HTERT RPE-1 (cell line): ENCODE data around the gene NCOA3.
"Not testable (repeated sequence)": the region's sequence is repeated elsewhere in the genome, so short reads cannot be mapped to it uniquely, and the experiment has no call there.

ENCODE experiments used
- in situ Hi-C: fragments of 300-500 bp; cut with MboI; formaldehyde crosslinking; loops from 4 replicates; pipeline ENCODE4 v1.14.3; 2020; ENCODE audit warnings: low sequenced_read_pairs

Gene NCOA3

DNA sequence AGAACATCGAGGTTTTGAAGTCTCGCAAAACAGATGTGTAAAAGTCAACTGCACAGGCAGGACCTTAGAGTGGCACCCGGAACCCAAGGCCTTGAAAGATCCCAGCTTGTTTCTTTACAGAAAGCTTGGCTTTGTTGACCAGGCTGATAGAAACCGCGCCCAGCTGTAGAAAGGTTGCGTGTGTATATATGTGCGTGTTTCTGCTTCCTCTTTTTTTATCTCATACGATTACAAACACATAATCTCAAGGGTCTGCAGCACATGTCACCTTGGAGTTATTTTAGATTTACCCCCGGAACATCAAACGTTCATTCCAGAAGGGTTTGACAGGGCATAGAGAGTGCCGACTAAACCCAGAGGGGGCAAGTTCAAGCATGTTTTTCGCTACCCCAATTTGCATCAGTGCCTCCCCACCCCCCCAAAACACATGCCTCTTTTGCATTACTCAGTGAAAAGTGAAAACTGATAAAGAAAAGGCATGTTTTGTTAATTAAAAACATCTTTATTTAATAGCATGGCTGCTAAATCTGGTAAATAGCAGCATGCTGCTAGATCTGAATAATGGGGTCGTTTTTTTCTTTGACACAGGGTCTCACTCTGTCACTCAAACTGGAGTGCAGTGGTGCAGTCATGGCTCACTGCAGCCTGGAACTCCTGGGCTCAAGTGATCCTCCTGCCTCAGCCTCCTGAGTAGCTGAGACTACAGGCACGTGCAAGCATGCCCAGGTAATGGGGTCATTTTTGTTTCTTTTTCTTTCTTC is 33.2 kb upstream of the NCOA3 start:
- in situ Hi-C loops: no loop called here

DNA sequence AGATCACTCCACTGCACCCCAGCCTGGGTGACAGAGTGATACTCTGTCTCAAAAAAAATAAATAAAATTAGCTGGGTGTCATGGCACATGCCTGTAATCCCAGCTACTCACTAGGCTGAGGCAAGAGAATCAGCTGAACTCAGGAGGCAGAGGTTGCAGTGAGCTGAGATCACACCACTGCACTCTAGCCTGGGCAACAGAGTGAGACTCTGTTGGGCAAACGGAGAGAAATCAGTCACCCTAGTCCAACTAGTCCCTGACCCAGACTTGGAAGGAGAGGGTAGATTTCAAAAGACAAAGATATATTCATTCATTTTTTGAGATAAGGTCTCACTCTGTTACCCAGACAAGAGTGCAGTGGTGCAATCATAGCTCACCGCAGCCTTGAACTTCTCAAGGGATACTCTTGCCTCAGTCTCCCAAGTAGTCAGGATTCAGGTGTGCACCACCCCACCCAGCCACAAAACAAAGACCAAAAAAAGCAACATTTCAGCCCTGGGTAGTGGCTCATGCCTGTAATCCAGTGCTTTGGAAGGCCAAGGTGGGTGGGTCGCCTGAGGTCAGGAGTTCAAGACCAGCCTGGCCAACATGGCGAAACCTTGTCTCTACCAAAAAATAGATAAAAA is 26.2 kb upstream of the NCOA3 start:
- in situ Hi-C loops: no loop called here

DNA sequence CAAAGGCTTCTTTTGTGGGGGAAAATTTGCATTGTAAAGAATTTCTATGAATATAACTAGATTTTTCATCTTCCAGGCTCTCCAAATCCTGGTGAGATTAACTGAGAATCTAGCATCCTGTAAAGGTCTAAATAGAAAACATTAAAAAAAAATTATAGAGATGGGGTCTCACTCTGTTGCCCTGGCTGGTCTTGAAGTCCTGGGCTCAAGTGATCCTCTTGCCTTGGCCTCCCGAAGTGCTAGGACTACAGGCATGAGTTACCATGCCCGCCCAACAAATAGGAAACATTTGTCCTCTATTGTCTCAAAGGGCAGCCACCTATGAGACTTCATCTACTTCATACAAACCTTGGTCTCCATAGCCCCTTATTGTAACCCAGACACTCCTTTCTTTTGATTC is 25.2 kb upstream of the NCOA3 start:
- in situ Hi-C loops: no loop called here

DNA sequence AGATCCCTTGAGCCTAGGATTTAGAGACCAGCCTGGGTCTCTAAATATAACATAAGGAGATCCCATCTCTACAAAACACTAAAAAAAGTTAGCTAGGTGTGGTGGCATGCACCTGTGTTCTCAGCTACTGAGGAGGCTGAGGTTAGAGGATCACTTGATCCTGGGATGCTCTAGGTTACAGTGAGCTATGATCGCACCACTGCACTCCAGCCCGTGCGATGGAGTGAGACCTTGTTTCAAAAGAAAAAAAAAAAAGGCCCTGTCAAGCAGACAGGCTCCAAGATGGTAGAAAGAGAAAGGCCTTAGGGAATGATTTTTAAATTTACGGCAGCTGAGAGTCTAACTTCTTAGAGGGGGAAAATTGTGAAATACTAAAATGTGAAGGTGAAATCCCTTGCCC is 22.6 kb upstream of the NCOA3 start:
- in situ Hi-C loops: no loop called here

DNA sequence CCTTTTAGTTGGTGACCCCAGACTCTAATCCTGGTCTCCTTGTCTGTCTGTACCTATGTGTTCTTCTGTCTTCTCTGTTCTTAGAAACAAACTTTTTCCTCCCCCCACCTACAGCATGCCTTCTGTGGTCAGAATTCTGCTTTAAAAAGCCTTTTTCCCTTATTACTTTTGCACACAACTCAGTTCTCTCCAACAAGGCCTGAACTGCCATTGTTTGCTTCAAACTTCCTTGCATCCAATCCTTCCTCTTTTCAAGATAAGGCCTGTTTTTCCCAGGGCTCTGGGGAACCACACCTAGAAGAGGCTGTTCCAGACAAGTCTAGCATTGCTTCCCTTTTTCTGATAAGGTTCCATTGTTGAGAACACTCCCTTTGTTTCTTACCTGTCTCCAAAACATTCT is 22.2 kb upstream of the NCOA3 start:
- in situ Hi-C loops: no loop called here

DNA sequence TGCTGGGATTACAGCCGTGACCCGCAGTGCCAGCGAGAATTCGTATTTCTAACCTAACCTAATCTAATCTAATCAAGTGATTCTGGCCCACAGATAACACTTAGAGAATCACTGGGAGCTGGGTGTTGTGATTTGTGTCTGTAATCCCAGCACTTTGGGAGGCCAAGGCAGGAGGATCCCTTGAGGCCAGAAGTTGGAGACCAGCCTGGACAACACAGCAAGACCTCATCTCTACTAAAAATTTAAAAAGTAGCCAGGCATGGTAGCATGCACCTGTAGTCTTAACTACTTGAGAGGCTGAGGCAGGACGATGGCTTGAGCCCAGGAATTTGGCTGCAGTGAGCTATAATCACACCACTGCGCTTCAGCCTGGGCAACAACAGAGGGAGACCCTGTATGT is 21.4 kb upstream of the NCOA3 start:
- in situ Hi-C loops: no loop called here

DNA sequence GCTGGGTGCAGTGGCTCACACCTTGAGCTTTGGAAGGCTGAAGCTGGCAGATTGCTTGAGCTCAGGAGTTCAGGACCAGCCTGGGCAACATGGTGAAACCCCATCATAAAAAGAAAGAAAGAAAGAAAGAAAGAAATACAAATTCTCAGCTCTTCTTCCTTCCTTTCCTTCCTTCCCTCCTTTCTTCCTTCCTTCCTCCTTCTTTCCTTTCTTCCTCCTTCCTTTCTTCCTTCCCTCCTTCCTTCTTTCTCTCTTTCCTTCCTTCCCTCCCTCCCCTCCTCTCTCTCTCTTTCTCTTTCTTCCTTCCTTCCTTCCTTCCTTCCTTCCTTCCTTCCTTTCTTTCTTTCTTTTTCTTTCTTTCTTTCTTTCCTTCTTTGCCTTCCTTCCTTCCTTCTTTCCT is 21.0 kb upstream of the NCOA3 start:
- in situ Hi-C loops: no loop called here

DNA sequence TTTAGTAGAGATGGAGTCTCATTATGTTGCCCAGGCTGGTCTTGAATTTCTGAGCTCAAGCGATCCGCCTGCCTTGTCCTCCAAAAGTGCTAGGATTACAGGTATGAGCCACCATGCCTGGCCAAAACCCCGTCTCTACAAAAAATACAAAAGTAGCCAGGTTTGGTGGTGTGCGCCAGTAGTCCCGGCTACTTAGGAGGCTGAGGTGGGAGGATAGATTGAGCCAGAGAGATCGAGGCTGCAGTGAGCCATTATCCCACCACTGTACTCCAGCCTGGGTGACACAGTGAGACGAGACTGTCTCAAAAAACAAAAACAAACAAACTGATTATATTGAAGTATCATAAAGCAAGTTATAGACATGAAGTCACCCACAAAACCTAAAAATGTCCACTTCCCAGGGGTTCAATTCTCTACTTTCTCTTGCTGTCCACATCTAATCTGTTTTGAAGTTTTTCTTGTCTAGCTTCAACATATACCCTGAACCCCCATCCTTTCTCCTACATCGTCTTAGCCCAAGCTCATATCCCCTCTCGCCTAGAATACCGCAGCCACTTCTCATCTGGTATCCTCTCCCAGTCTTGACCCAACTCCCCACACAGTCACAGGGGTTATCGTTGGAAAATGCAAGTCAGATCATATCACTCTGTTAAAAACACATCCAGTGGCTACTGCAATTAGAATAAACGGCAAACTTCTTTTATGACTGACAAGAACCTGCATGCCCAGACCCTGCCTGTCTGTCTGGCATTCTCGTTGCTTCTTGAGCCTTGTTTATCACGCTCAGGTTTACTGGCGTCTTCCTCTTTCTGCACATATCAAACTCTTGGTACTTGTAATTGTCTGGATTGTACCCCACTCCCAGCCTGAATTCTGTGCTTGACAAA is 20.1 kb upstream of the NCOA3 start:
- in situ Hi-C loops: no loop called here

DNA sequence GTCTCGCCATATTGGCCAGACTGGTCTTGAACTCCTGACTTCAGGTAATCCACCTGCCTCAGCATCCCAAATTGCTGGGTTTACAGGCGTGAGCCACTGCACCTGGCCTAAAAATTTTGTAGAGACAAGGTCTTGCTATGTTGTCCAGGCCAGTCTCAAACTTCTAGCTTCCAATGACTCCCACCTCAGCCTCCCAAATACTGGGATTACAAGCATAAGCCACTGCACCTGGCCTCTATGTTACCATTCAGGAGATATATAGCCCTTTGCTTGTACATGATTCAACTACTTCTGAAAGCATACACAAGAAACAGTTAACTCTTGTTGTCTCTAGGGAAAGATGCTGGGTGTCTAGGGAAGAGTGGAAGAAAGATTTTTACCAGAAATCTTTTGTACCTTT is 19.0 kb upstream of the NCOA3 start:
- in situ Hi-C loops: no loop called here

DNA sequence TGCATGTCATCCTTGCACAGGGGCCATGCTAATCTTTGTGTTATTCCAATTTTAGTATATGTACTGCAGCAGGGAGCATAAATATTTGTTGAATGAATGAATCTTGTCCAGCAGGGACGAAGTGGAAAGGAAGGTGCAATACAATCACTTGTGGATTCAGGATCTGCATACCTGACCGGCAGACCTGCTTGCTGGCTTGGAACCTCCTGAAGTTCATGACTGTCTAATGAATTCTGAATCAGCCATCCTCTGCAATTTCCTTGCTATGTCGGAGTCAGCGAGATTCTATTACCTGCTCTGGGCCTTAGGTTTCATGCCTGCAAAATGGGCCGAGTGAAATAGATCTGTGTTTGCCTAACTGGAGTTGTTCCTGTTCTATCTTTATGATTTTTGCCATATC is 17.4 kb upstream of the NCOA3 start:
- in situ Hi-C loops: no loop called here

DNA sequence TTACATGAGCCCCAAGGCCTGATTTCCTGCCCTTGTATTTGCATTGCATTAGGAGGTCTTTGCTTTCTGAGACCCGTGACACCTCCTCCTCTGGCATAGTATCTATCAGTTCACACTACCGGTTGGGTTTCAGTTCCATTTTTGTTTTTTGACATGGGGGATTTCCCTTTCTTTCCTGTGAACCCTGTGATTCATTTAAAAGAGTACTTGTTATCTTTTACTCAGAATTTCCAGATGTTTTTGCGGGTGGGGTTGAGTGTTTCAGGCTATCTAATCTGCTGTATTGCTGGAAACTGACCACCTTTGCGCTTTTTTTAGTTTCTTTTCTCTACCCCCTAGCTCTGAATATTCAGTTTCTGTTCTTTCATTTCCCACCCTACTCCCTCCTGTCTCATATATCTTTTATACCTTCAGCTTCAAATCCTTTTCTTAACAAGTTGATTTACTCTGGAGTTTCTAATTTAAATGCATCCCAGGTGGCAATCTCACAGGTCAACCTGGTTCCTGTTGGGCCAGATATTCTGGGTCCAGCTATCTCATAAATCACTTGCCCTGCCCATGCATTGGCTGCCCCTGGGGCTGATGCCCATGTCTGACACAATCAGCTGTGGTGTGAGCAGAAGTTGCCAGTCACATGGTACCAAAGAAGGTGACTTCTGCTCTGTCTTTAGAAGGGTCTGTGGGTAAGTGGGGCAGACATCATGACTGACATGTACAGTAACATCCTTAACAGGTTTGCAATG is 14.3 kb upstream of the NCOA3 start:
- in situ Hi-C loops: no loop called here

DNA sequence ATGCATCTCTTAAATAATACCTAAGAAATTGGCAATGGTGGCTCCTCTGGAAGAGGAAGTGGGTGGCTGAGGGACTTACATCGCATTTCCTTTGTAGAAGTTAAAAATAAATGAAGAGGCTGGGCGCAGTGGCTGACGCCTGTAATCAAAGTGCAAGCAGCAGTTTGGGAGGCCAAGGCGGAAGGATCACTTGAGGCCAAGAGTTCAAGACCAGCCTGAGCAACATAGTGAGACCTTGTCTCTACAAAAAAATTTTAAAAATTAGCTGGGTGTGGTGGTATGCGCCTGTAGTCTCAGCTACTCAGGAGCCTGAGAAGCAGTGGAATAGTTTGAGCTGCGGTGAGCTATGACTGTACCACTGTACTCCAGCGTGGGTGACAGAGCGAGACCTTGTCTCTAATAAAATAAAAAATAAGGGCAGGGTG is 12.2 kb upstream of the NCOA3 start:
- in situ Hi-C loops: no loop called here

DNA sequence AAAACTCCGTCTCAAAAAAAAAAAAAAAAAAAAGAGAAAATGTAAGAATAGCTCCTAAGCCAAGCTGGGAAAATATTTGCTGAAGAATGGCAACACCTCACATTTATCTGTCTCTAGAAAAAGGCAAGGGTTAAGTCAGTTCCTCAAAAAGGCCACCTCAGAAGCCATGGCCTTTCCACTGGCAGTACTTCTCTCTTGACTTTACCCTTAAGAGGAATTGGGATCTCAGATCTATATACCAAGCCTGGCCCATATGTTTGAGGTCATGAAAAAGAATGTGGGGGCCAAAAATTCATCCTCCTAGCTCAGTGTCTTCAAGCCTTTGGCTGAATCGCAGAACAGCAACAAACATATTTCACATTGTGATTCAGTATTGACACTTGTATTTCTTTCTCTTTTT is 10.9 kb upstream of the NCOA3 start:
- in situ Hi-C loops: no loop called here

DNA sequence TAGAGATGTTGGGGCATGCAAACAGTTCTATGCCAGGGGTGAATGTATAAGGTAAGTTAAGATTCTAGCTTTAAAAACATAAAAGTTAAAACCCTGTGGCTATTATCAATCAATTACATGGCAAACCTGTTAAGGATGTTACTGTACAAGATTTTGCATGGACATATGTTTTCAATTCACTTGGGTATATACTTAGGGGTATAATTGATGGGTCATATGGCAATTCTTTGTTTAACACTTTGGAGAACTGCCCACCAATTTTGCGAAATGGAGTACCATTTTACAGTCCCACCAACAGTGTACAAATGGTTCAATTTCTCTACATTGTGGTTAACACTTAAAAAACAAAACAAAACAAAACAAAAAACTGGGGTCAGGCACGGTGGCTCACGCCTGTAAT is 9.4 kb upstream of the NCOA3 start:
- in situ Hi-C loops: no loop called here

DNA sequence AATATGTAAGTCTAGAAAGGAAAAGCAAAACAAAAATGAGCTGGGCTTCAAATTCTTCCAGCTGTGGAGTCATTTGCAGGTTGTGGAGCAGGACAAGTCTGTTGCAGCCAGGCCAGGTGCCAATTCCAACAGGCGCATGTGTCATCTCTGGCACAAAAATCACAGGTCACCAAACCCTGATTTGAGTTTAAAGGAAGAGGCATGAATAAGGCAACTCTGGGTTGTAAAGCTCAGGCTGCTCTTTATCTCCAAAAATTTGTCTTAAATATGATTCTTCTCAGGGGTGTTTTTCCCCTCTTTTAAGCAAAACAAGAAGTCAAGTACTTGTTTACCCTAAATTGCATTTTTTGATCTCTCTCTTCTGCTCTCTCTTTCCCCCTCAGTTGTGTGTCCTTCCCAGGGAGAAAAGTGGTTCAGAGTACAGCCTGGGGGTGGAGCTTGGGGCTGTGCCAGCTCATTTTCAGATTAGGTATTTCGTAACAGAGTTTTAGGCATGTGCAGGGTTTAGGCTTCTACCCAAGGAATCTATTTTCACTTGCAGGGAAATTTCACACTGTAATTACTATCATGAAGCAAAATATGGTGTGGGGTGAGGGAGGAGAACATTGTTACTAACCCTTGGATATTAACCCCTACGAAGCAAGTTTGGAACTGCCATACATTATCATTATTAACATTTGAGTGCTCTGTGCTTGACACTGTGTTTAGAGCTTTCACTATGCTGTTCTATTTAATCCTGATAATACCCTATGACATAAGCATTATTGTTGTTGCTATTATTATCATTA is 8.3 kb upstream of the NCOA3 start:
- in situ Hi-C loops: no loop called here

DNA sequence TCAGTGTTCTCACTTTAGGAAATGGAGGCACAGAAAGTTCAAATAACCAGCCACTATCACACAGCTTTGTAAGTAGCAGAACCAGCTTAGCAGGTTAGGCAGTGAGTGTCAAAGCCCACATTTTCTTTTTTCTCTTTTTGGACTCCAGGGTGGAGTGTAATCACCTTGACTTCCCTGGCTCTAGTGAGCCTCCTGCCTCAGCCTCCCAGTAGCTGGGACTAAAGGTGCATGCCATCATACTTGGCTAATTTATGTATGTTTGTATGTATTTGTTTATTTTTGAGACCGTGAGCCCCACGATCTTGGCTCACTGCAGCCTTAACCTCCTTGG is 7.8 kb upstream of the NCOA3 start:
- in situ Hi-C loops: no loop called here

DNA sequence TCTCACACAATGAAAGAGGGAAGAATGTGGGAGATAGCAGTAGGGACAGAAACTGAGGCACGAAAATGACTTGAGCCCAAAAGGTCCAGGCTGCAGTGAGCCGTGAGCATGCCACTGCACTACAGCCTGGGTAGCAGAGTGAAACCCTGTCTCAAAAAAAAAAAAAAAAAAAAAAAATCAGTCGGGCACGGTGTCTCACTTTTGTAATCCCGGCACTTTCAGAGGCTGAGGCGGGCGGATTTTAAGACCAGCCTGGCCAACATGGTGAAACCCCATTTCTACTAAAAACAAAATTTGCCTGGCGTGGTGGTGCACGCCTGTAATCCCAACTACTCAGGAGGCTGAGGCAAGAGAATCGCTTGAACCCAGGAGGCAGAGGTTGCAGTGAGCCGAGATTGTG is 7.1 kb upstream of the NCOA3 start:
- in situ Hi-C loops: not testable (repeated sequence)

DNA sequence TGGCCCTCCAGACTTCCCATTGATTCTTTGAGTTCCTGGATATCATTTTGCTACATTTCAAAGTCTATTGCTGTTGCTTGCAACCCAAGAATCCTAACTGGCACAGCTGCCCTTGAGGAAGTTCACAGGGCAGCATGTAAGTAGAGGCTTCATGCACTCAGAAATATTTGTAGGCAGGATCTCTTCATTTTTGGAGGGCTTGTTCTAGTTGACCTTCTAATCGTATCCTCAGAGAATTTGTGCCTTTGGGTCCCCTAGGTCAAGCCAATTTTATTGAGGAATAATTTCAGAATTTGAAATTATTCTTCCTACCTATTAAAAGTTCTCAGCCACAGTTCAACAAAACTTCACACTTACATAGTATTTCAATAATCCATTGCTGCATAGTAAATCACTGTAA is 5.6 kb upstream of the NCOA3 start:
- in situ Hi-C loops: no loop called here

DNA sequence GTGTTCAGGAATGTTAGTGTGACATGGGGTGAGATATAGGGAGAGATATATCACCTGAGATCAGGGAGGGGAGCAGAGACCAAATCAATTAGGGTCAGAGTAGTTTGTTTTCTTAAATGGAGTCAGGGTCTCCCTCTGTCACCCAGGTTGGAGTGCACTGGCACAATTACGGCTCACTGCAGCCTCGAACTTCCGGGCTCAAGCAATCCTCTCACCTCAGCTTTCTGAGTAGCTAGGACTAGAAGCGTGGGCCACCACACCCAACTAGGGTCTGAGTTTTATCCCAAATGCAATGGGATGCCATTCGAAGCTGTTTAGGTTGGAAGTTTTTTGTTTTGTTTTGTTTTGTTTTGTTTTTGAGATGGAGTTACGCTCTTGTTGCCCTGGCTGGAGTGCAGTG is 3.1 kb upstream of the NCOA3 start:
- in situ Hi-C loops: no loop called here

DNA sequence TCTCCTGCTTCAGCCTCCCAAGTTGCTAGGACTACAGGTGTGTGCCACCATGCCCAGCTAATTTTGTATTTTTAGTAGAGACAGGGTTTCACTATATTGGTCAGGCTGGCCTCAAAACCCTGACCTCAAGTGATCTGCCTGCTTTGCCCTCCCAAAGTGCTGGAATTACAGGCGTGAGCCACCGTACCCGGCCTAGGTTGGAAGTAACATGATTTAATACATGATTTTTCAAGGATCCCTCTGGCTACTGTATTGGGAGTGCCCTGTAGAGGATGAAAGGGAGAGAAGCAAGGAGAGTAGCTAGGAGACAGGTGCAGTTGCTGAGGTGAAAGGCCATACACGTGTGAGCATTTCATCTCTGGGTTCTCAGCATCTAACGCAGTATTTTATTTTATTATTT is 2.6 kb upstream of the NCOA3 start:
- in situ Hi-C loops: no loop called here

DNA sequence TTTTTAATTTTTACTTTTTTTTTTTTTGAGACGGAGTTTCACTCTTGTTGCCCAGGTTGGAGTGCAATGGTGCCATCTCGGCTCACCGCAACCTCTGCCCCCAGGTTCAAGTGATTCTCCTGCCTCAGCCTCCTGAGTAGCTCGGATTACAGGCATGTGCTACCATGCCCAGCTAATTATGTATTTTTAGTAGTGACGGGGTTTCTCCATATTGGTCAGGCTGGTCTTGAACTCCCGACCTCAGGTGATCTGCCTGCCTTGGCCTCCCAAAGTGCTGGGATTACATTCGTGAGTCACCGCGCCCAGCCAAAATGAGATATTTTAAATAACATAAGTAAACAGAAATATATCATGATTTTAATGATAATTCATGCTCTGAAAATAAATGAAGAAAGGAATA is 1.6 kb upstream of the NCOA3 start:
- in situ Hi-C loops: not testable (repeated sequence)
